DOHH2 (cell line): ENCODE data around the gene CTSF.
"Not testable (repeated sequence)": the region's sequence is repeated elsewhere in the genome, so short reads cannot be mapped to it uniquely, and the experiment has no call there.

ENCODE experiments used
- H3F3A ChIP-seq: fragments of 200-600 bp; sonication (generic), shearing (Covaris generic); 2 replicates; pipeline ENCODE4 v1.6.0; 2016; ENCODE audit warnings: antibody characterized with exemption, mild to moderate bottlenecking; ENCODE audit not compliant: control insufficient read depth, insufficient read depth
- H3K27ac ChIP-seq: fragments of 200-600 bp; sonication (generic); 2 replicates; pipeline ENCODE4 v1.5.1; 2014; ENCODE audit warnings: low read depth, mild to moderate bottlenecking, low read length, moderate library complexity
- H3K27me3 ChIP-seq: fragments of 200-600 bp; sonication (generic); 2 replicates; pipeline ENCODE4 v1.6.1; 2014; ENCODE audit warnings: mild to moderate bottlenecking, low read length, mixed read lengths; ENCODE audit not compliant: control insufficient read depth
- H3K36me3 ChIP-seq: fragments of 200-600 bp; sonication (generic); 2 replicates; pipeline ENCODE4 v1.6.1; 2014; ENCODE audit warnings: mild to moderate bottlenecking, low read length, moderate library complexity, mixed read lengths; ENCODE audit not compliant: control insufficient read depth
- H3K4me1 ChIP-seq: fragments of 200-600 bp; sonication (generic); 2 replicates; pipeline ENCODE4 v1.6.1; 2014; ENCODE audit warnings: mild to moderate bottlenecking, low read length, mixed read lengths; ENCODE audit not compliant: control insufficient read depth
- H3K4me2 ChIP-seq: fragments of 200-600 bp; sonication (generic); 2 replicates; pipeline ENCODE4 v1.6.0; 2014; ENCODE audit warnings: mild to moderate bottlenecking, low read length, moderate library complexity
- H3K4me3 ChIP-seq: fragments of 200-600 bp; sonication (generic); 2 replicates; pipeline ENCODE4 v1.5.1; 2014; ENCODE audit warnings: mild to moderate bottlenecking, low read length, mixed read lengths
- H3K79me2 ChIP-seq: fragments of 200-600 bp; sonication (generic); 2 replicates; pipeline ENCODE4 v1.6.1; 2014; ENCODE audit warnings: mild to moderate bottlenecking, low read length, mixed read lengths; ENCODE audit not compliant: control insufficient read depth
- H3K9me2 ChIP-seq: fragments of 200-600 bp; sonication (generic); replicated peaks from 2 replicates; pipeline ENCODE4 v1.6.1; 2014; ENCODE audit warnings: mild to moderate bottlenecking, low read length, mixed read lengths; ENCODE audit not compliant: control insufficient read depth
- H3K9me3 ChIP-seq: fragments of 200-600 bp; sonication (generic); 2 replicates; pipeline ENCODE4 v1.6.1; 2014; ENCODE audit warnings: antibody characterized with exemption, low read length, mixed read lengths; ENCODE audit not compliant: control insufficient read depth, insufficient read depth
- H4K20me1 ChIP-seq: fragments of 200-600 bp; sonication (generic); 2 replicates; pipeline ENCODE4 v1.6.0; 2014; ENCODE audit warnings: low read depth, mild to moderate bottlenecking, antibody characterized with exemption, low read length, moderate library complexity; ENCODE audit not compliant: control insufficient read depth, insufficient read depth
- EZH2phosphoT487 ChIP-seq: fragments of 200-600 bp; sonication (generic); IDR thresholded peaks from 2 replicates; pipeline ENCODE4 v1.6.1; 2017; ENCODE audit warnings: borderline replicate concordance, mild to moderate bottlenecking, antibody characterized with exemption, low read length, moderate library complexity, mixed read lengths
- TF ChIP-seq, protein P1 (sequence below): fragments of 200-600 bp; sonication (generic); IDR thresholded peaks from one replicate; pipeline ENCODE4 v1.5.1; 2014; ENCODE audit warnings: antibody characterized with exemption, mild to moderate bottlenecking, low read depth, low read length; ENCODE audit not compliant: poor library complexity, severe bottlenecking

CTSF gene

DNA sequence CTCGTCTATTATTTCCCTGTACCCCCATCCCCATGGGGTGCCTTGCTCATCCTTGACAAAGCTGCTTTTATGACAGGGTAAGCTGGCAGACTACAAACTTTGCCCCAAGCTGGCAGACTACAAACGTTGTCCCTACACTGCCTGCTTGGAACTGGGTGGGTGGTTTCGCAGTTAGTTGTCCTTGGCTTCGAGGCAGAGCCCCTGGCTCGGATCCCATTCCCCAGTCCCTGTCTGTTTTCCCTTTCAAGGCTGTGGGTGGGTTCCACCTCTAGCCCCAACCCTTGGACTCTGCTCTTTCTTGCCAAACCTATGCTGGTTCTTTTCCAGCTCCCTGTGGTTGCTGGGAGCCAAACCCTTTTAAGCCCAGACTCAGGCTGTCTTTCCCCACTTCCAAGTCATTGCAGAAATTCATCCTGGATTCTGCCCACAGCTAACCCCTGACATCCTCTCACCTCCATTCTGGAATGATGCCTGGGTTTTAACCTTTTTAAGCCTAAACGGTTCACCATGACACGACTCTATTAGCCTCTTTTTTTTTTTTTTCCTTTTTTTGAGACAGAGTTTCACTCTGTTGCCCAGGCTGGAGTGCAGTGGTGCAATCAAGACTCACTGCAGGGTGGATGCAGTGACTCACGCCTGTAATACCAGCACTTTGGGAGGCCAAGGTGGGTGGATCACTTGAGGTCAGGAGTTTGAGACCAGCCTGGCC lies 38.9 kb upstream of the CTSF start:
- Histone ChIP-seq H3K27ac (peak overlapping the region; percentile 76), H3K36me3 (no peaks in the 10 kb centered on the region; the same call in 1 of the 2 replicates), H3F3A (peaks cover 16% of the 10 kb centered on the region), H3K4me2 (no peak overlapping the region), H3K9me3 (no peaks in the 10 kb centered on the region), H3K79me2 (peaks cover 10% of the 10 kb centered on the region; the same call in 1 of the 2 replicates), H4K20me1 (no peaks in the 10 kb centered on the region), H3K9me2 (no peaks in the 10 kb centered on the region), H3K27me3 (no peaks in the 10 kb centered on the region), H3K4me3 (0 out of 2 replicates have a peak overlapping the region, but pooled peaks have one; percentile 15), H3K4me1 (peaks cover 55% of the 10 kb centered on the region)
- no peak for TF ChIP-seq EZH2phosphoT487
- TF ChIP-seq, protein P1, sequence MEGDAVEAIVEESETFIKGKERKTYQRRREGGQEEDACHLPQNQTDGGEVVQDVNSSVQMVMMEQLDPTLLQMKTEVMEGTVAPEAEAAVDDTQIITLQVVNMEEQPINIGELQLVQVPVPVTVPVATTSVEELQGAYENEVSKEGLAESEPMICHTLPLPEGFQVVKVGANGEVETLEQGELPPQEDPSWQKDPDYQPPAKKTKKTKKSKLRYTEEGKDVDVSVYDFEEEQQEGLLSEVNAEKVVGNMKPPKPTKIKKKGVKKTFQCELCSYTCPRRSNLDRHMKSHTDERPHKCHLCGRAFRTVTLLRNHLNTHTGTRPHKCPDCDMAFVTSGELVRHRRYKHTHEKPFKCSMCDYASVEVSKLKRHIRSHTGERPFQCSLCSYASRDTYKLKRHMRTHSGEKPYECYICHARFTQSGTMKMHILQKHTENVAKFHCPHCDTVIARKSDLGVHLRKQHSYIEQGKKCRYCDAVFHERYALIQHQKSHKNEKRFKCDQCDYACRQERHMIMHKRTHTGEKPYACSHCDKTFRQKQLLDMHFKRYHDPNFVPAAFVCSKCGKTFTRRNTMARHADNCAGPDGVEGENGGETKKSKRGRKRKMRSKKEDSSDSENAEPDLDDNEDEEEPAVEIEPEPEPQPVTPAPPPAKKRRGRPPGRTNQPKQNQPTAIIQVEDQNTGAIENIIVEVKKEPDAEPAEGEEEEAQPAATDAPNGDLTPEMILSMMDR, result no peak

DNA sequence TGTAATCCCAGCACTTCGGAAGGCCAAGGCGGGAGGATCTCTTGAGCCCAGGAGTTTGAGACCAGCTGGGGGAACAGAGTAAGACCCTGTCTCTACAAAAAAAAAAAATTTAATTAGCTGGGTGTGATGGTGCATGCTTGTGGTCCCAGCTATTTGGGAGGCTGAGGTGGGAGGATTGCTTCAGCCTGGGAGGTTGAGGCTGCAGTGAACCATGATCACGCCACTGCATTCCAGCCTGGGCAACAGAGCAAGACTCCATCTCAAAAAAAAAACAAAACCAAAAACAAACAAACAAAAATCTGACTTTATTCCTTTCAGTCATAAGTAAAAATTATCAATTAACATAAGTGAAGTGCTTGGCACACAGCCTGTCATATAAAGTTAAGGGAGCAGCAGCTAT lies 38.2 kb upstream of the CTSF start:
- not testable (repeated sequence) for H3K4me2 ChIP-seq, H3K27me3 ChIP-seq, H3K9me3 ChIP-seq, H3K4me3 ChIP-seq, H3K79me2 ChIP-seq, H3K9me2 ChIP-seq, H3K36me3 ChIP-seq, H4K20me1 ChIP-seq
- Histone ChIP-seq H3F3A (peaks cover 16% of the 10 kb centered on the region), H3K4me1 (peaks cover 50% of the 10 kb centered on the region), H3K27ac (peak overlapping the region; percentile 76; the same call in 1 of the 2 replicates)

DNA sequence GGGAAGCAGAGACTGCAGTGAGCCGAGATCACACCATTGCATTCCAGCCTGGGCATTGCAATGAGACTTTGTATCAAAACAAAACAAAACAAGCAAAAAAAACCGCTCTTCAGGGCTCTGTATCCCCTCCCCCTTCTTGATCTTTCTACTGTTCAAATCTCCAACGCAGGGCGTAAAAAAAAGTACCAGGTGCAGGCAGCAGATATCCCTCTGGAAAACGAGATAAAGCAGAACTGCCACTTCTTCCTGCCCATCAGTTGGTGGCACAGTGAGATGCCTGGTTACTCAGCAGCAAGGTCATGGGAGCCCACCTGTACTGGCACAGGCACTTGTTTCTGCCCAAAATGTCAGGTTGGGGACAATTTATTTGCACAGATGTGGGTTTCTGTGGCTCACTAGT lies 35.7 kb upstream of the CTSF start:
- Histone ChIP-seq H3K79me2 (no peaks in the 10 kb centered on the region), H3K27ac (no peak overlapping the region), H3K27me3 (no peaks in the 10 kb centered on the region), H3K4me2 (no peak overlapping the region), H3K4me3 (no peak overlapping the region), H4K20me1 (no peaks in the 10 kb centered on the region), H3K36me3 (peaks cover 20% of the 10 kb centered on the region), H3F3A (peaks cover 3% of the 10 kb centered on the region; the same call in 1 of the 2 replicates), H3K4me1 (peaks cover 44% of the 10 kb centered on the region), H3K9me2 (no peaks in the 10 kb centered on the region), H3K9me3 (no peaks in the 10 kb centered on the region)
- TF ChIP-seq, protein P1, result no peak
- no peak for TF ChIP-seq EZH2phosphoT487

DNA sequence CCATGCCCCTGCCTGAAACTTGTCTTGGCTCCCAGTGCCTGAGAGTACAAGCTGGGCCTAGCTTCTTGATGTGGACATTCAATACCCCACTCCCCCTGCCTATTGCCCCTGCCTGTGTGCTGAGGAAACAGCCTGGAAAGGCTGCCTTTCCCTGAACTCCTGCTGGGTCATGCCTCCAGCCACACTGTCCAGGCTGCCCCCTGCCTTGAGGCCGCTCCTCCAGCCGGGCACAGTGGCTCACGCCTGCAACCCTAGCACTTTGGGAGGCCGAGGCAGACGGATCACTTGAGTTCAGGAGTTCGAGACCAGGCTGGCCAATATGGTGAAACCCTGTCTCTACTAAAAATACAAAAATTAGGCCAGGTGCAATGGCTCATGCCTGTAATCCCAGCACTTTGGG lies 34.7 kb upstream of the CTSF start:
- no peaks in the 10 kb centered on the region for H4K20me1 ChIP-seq
- H3K27me3 ChIP-seq, result no peaks in the 10 kb centered on the region
- peaks cover 21% of the 10 kb centered on the region for H3K36me3 ChIP-seq
- TF ChIP-seq EZH2phosphoT487, result no peak
- TF ChIP-seq, protein P1, result no peak
- H3K9me2 ChIP-seq, result no peaks in the 10 kb centered on the region
- no peaks in the 10 kb centered on the region for H3K79me2 ChIP-seq
- peaks cover 33% of the 10 kb centered on the region for H3K4me1 ChIP-seq
- no peak overlapping the region for H3K4me3 ChIP-seq
- no peak overlapping the region for H3K4me2 ChIP-seq
- H3K27ac ChIP-seq, result no peak overlapping the region
- H3K9me3 ChIP-seq, result no peaks in the 10 kb centered on the region
- H3F3A ChIP-seq, result no peaks in the 10 kb centered on the region; the same call in 1 of the 2 replicates
